ENCODE results near the gene PLXNA2. TPM values are rescaled to one million over a fixed set of nuclear protein-coding genes. Genes with fewer than 3 reads are reported as not detected.
A peak's percentile ranks its signal among the peaks of the same experiment; 100 is the strongest.

Gene PLXNA2
- total RNA-seq, 6 experiments from 2014 or later: 20.9 to 29.9 (median 28.1) TPM

DNA sequence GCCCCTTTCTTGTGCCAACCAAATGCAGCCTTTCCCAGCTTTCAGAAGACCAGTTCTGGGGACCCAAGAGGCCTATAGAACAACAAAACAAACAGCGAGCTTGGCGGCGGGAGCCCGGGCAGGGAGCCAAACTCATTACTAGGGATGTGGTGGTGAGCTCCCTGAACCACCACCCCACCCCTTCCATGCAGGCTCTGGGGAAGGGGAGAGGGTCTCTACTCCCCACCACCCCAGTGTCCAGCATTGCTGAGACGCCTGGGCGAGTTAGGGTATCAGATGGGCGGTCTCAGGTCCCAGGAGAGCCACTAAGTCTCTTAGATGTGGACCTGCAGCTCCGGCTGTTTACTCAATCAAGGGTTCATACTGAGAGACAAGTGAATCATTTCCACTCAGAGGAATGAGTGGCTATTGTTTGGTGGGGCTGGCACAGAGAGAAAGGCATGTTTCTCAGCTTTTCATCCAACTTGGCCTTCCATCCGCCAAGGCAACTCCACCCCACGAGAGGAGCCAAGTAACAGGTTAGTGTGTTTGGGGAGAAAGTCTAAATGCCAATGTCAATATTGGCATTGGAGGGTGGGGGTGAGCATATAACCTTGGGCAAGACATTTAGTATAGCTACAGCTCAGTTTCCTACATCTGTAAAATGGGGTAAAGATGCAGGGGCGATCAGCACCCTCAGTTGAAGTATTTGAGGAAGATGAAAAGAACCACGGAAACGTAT is 40.9 kb downstream of the PLXNA2 start:
- H3K27ac Mint-ChIP-seq: no peak overlapping the region
- H3K27me3 Mint-ChIP-seq (ENCODE audit: insufficient read depth): no peaks in the 10 kb centered on the region

DNA sequence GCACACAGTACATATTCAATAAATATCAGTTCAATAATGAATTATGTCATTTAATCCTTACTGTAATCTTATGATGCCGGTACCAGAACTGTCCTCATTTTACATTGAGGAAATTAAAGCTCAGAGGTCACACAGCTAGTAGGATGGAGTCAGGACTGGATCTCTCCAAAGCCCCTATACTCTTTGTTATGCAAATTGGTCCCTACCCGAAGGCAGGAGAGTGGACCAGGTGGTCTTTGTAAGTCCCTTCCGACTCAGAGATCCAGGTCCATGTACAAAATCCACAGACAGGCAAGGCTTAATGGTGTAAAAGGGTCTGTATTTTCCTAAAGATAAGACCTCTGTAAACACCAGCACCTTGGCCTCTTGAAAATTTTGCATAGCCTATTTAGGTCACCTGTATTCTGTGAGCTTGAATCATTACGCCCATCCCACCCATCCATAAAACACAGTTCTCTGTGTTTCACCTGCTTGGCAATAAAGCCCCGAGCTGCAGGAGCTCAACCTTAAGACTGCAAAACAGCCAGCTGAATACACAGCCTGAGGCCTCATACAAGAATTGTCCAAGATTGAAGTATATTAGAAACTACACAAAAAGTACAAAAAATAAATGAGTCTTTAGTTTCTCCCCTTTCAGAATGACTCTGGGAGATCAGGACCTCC is 41.7 kb downstream of the PLXNA2 start:
- H3K4me1 Mint-ChIP-seq (ENCODE audit: low read depth): peaks cover 24% of the 10 kb centered on the region; the same call in 1 of the 2 replicates
- H3K9me3 Mint-ChIP-seq: no peaks in the 10 kb centered on the region
- H3K27me3 Mint-ChIP-seq (ENCODE audit: insufficient read depth): no peaks in the 10 kb centered on the region
- peaks cover 25% of the 10 kb centered on the region for H3K36me3 Mint-ChIP-seq (ENCODE audit: low read depth)
- 0 out of 2 replicates have a peak overlapping the region, but pooled peaks have one; percentile 30 for H3K4me3 Mint-ChIP-seq
- DNase-seq: no peak
- no peak overlapping the region for H3K27ac Mint-ChIP-seq
- TF ChIP-seq, protein P1, sequence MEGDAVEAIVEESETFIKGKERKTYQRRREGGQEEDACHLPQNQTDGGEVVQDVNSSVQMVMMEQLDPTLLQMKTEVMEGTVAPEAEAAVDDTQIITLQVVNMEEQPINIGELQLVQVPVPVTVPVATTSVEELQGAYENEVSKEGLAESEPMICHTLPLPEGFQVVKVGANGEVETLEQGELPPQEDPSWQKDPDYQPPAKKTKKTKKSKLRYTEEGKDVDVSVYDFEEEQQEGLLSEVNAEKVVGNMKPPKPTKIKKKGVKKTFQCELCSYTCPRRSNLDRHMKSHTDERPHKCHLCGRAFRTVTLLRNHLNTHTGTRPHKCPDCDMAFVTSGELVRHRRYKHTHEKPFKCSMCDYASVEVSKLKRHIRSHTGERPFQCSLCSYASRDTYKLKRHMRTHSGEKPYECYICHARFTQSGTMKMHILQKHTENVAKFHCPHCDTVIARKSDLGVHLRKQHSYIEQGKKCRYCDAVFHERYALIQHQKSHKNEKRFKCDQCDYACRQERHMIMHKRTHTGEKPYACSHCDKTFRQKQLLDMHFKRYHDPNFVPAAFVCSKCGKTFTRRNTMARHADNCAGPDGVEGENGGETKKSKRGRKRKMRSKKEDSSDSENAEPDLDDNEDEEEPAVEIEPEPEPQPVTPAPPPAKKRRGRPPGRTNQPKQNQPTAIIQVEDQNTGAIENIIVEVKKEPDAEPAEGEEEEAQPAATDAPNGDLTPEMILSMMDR (IDR thresholded peaks at IDR 0.05): no peak

More for the DNA sequence above, 40.9 kb downstream of the PLXNA2 start:
- DNase-seq: no peak
- TF ChIP-seq, protein P1 (IDR thresholded peaks at IDR 0.05): no peak
- no peaks in the 10 kb centered on the region for H3K9me3 Mint-ChIP-seq
- peaks cover 24% of the 10 kb centered on the region; the same call in 1 of the 2 replicates for H3K4me1 Mint-ChIP-seq (ENCODE audit: low read depth)
- H3K4me3 Mint-ChIP-seq: peak overlapping the region; percentile 30
- H3K36me3 Mint-ChIP-seq (ENCODE audit: low read depth): peaks cover 28% of the 10 kb centered on the region

DNA sequence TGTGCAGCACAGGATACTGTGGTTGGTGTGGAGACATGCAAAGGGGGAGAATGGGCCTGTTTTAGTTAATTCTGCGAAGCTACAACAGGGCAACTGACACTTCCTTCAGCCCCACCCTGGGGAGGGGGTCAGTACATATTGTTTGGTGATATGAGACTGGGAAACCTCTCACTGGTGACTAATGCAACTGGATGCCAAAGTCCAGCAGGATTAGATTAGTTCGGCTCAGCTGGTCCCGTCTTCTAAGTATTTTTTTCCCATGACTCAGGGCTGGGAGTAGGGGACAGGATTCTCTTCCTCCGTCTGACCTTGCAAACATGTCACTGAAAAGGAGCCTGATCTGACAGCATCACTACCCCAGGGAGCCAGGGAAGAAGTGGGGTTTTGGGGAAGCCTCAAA is 43.0 kb downstream of the PLXNA2 start:
- Mint-ChIP-seq H3K27ac (no peak overlapping the region), H3K36me3 (ENCODE audit: low read depth) (peaks cover 31% of the 10 kb centered on the region), H3K4me3 (peak overlapping the region; percentile 48), H3K9me3 (no peaks in the 10 kb centered on the region), H3K27me3 (ENCODE audit: insufficient read depth) (no peaks in the 10 kb centered on the region), H3K4me1 (ENCODE audit: low read depth) (peaks cover 36% of the 10 kb centered on the region; the same call in 1 of the 2 replicates)
- TF ChIP-seq, protein P1 (IDR thresholded peaks at IDR 0.05): no peak
- peak; percentile 92 for DNase-seq

DNA sequence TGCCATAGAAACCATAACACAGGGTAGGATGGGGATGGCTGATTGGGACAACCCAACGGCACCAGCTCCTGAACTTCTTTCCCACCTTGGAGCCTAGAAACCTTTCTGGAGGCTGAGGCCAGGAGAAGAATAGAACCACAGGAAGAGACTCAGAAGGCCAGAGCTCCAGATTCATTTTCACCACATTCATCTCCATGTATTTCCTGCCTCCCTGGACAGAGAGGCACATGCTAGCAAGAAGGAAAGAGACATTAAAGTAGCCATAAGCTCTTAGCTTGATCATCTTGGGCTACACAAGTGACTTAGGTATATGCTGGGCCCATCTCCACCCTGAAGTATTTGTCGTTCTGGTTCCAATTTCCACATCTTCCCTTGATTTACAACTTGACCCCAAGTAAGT is 44.1 kb downstream of the PLXNA2 start:
- H3K4me1 Mint-ChIP-seq (ENCODE audit: low read depth): peaks cover 36% of the 10 kb centered on the region; the same call in 1 of the 2 replicates
- no peaks in the 10 kb centered on the region for H3K27me3 Mint-ChIP-seq (ENCODE audit: insufficient read depth)
- H3K9me3 Mint-ChIP-seq: no peaks in the 10 kb centered on the region
- no peak overlapping the region for H3K4me3 Mint-ChIP-seq
- peaks cover 36% of the 10 kb centered on the region for H3K36me3 Mint-ChIP-seq (ENCODE audit: low read depth)
- TF ChIP-seq, protein P1 (IDR thresholded peaks at IDR 0.05): no peak
- DNase-seq: no peak
- peak overlapping the region; percentile 56 for H3K27ac Mint-ChIP-seq

DNA sequence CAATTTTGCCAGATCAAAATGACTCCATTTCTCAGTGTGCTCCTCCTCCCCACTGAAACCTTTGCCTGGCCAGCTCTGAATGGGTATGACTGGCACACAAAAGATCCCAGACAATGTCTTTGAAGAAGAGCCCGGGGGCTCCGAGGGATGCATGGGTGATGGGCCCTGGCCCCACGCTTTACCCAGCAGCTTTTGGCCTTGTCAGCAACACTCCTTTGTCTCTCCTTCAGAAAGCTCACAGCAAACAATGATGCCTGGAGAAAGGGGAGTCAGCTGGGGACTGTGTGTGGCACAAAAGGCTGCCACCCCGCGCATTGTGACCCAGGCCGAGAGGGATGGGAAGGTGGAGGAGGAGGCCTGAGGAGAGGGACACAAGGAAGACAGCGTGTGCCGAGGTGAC is 45.9 kb downstream of the PLXNA2 start:
- H3K4me3 Mint-ChIP-seq: no peak overlapping the region
- H3K36me3 Mint-ChIP-seq (ENCODE audit: low read depth): peaks cover 46% of the 10 kb centered on the region
- H3K27me3 Mint-ChIP-seq (ENCODE audit: insufficient read depth): no peaks in the 10 kb centered on the region; the same call in 1 of the 2 replicates
- H3K27ac Mint-ChIP-seq: no peak overlapping the region; the same call in 1 of the 2 replicates
- TF ChIP-seq, protein P1 (IDR thresholded peaks at IDR 0.05): no peak
- no peaks in the 10 kb centered on the region for H3K9me3 Mint-ChIP-seq
- peaks cover 36% of the 10 kb centered on the region; the same call in 1 of the 2 replicates for H3K4me1 Mint-ChIP-seq (ENCODE audit: low read depth)
- DNase-seq: no peak
